Renal cortex interstitium (tissue), 11 donors: Measurements from ENCODE around the gene CREG2. TPM values are rescaled to one million over a fixed set of nuclear protein-coding genes. Genes with fewer than 3 reads are reported as not detected.

Experiments used
- DNase-seq, 11 donors: peaks; one replicate each; pipeline ENCODE4 v3.0.0-alpha.2; 2013; ENCODE audit warnings: low read depth in 9 of 11, low spot score in 4 of 11; ENCODE audit errors: extremely low read depth in 1 of 11
- polyA plus RNA-seq, 3 donors: library from polyadenylated mRNA; unstranded; fragments of 120-200 nt; gene quantifications; one replicate each; pipeline ENCODE4 v1.2.1, GENCODE V29; 2013; ENCODE audit not compliant: insufficient read length in 3 of 3

Gene CREG2
- polyA plus RNA-seq, 3 donors = 0.46 to 1.7 (median 0.98) TPM

- no peak for DNase-seq
Observed at GRCh38 chr2:101297383-101297782, 89.9 kb downstream of the CREG2 start.

- no peak for DNase-seq
Observed at GRCh38 chr2:101296371-101296770, 90.9 kb downstream of the CREG2 start.

- no peak for DNase-seq
Observed at GRCh38 chr2:101295895-101296294, 91.4 kb downstream of the CREG2 start.

Other genes with a start within 250 kb of the CREG2 start
- gene TBC1D8, start 236.1 kb downstream of the CREG2 start, polyA plus RNA-seq = 10 to 100 TPM; 29.3 to 47.8 (median 32.2) TPM
- 10 to 100 TPM; 51.6 to 60.6 (median 53.7) TPM for gene CNOT11, start 134.6 kb downstream of the CREG2 start, polyA plus RNA-seq
- gene RNF149, start 78.8 kb downstream of the CREG2 start, polyA plus RNA-seq = 10 to 100 TPM; 40.3 to 72.8 (median 47.4) TPM
- gene RFX8, start 87.6 kb upstream of the CREG2 start, polyA plus RNA-seq = 1 to 10 TPM in 2 of 3 donors, under 1 TPM in 1; 0.50 to 1.3 (median 1.1) TPM